PC-9 (cell line): ENCODE results near the gene MLST8. TPM values are rescaled to one million over a fixed set of nuclear protein-coding genes. Genes with fewer than 3 reads are reported as not detected.

Experiments used
- BruUV-seq: library from RNA; stranded (reverse); fragments of 400-500 nt; replicated peaks from 2 replicates; lab custom pipeline; 2021; lab: Mats Ljungman, UMichigan
- CTCF ChIA-PET: fragments of 300-600 bp; sonication (Branson Sonifier 250); formaldehyde crosslinking; loops from one replicate; lab custom pipeline; 2022; ENCODE audit warnings: antibody characterized with exemption; lab: Charles Lee
- POLR2A ChIA-PET: fragments of 300-600 bp; sonication (Branson Sonifier 250); formaldehyde crosslinking; loops from one replicate; lab custom pipeline; 2022; ENCODE audit warnings: antibody characterized with exemption; ENCODE audit not compliant: unreplicated experiment; lab: Charles Lee
- DNase-seq, 2 experiments: peaks; one replicate each; pipeline versions ENCODE4 v3.0.0 to v3.0.0-alpha.2; 2015 to 2022; ENCODE audit warnings: mixed read lengths in 1 of 2
- H2AFZ ChIP-seq: fragments of 200-600 bp; sonication (generic); 2 replicates; pipeline ENCODE4 v1.8.1; 2017; ENCODE audit warnings: antibody characterized with exemption
- H3F3A ChIP-seq: fragments of 200-600 bp; sonication (generic); 2 replicates; pipeline ENCODE4 v1.8.1; 2017; ENCODE audit warnings: antibody characterized with exemption, mild to moderate bottlenecking, low read depth; ENCODE audit not compliant: insufficient read depth
- H3K27ac ChIP-seq: fragments of 200-600 bp; sonication (generic); 2 replicates; pipeline ENCODE4 v1.6.1; 2016; ENCODE audit warnings: mixed run types
- H3K27me3 ChIP-seq: fragments of 200-600 bp; sonication (generic); 2 replicates; pipeline ENCODE4 v1.6.1; 2016; ENCODE audit warnings: low read depth, mixed run types; ENCODE audit not compliant: insufficient read depth
- H3K36me3 ChIP-seq: fragments of 200-600 bp; sonication (generic); 2 replicates; pipeline ENCODE4 v1.6.1; 2016; ENCODE audit warnings: low read depth, mixed run types
- H3K4me1 ChIP-seq: fragments of 200-600 bp; sonication (generic); replicated peaks from 2 replicates; pipeline ENCODE4 v1.6.1; 2016; ENCODE audit warnings: mixed run types; ENCODE audit not compliant: insufficient read depth
- H3K4me2 ChIP-seq: fragments of 200-600 bp; sonication (generic); 2 replicates; pipeline ENCODE4 v1.6.1; 2017; ENCODE audit warnings: mixed run types
- H3K4me3 ChIP-seq: fragments of 200-600 bp; sonication (generic); 2 replicates; pipeline ENCODE4 v1.6.1; 2016; ENCODE audit warnings: mixed run types
- H3K79me2 ChIP-seq: fragments of 200-600 bp; sonication (generic); 2 replicates; pipeline ENCODE4 v1.6.1; 2017; ENCODE audit warnings: low read depth, mixed run types
- H3K9me2 ChIP-seq: fragments of 200-600 bp; sonication (generic); 2 replicates; pipeline ENCODE4 v1.8.1; 2017; ENCODE audit warnings: mild to moderate bottlenecking; ENCODE audit not compliant: insufficient read depth
- H3K9me3 ChIP-seq: fragments of 200-600 bp; sonication (generic); 2 replicates; pipeline ENCODE4 v1.8.1; 2016; ENCODE audit warnings: low read depth; ENCODE audit not compliant: insufficient read depth
- H4K20me1 ChIP-seq: fragments of 200-600 bp; sonication (generic); 2 replicates; pipeline ENCODE4 v1.8.1; 2017; ENCODE audit not compliant: insufficient read depth
- CTCF ChIP-seq: fragments of 200-600 bp; sonication (generic); conservative IDR thresholded peaks from 2 replicates; pipeline ENCODE4 v1.6.1; 2017; ENCODE audit warnings: mixed run types, antibody characterized with exemption, mild to moderate bottlenecking, moderate library complexity
- EZH2 ChIP-seq: fragments of 200-600 bp; sonication (generic); IDR thresholded peaks from 2 replicates; pipeline ENCODE4 v1.8.0; 2017; ENCODE audit warnings: antibody characterized with exemption, low read depth
- intact Hi-C: fragments of 100-400 bp; cut with micrococcal nuclease; formaldehyde crosslinking; loops from one replicate; pipeline ENCODE4 v1.10.0; 2022; ENCODE audit not compliant: unreplicated experiment
- total RNA-seq: library from RNA; stranded (reverse); gene quantifications from 2 replicates; pipeline ENCODE4 v1.2.3, GENCODE V29; 2021

MLST8 gene
- total RNA-seq, 1 experiment from 2014 or later, result 66.3 TPM

DNA sequence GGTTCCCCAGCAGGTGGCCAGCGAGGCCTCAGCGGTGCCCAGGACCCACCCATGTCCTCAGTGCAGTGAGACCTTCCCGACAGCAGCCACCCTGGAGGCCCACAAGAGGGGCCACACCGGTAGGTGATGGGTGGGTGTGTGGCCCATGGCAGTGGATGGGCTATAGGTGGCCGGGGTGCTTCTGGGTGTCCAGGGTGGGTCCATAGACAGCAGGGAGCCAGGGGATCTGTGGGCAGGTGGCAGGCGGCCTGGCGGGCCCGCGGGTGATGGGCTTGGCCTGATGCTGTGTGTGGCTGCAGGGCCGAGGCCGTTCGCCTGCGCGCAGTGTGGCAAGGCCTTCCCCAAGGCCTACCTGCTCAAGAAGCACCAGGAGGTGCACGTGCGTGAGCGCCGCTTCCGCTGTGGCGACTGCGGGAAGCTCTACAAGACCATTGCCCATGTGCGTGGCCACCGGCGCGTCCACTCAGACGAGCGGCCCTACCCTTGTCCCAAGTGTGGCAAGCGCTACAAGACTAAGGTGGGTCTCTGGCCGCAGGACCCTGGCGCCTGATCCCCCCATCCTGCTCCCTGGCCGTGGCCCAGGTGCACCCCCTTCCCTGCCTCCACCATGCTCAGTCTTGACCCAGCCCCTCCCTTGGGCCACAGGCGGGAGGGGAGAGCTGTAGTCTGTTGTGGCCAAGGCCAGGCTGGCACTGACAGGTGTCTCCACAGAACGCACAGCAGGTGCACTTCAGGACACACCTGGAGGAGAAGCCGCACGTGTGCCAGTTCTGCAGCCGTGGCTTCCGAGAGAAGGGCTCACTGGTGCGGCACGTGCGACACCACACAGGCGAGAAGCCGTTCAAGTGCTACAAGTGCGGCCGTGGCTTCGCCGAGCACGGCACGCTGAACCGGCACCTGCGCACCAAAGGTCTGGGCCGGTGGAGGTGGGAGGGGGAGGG is 28.9 kb downstream of the MLST8 start:
- H3K4me1 ChIP-seq, result no peaks in the 10 kb centered on the region
- H3K27ac ChIP-seq, result no peak overlapping the region
- TF ChIP-seq EZH2 (no peak), CTCF (no peak)
- H3K36me3 ChIP-seq, result no peaks in the 10 kb centered on the region
- no peak overlapping the region for H3K4me2 ChIP-seq
- no peak overlapping the region for H3K4me3 ChIP-seq
- ChIA-PET POLR2A (no interaction called here), CTCF (no interaction called here)
- intact Hi-C loops, result no loop called here
- no peak for DNase-seq
- H3K9me3 ChIP-seq, result no peaks in the 10 kb centered on the region
- H3K27me3 ChIP-seq, result no peaks in the 10 kb centered on the region
- H4K20me1 ChIP-seq, result peaks cover 16% of the 10 kb centered on the region
- H2AFZ ChIP-seq, result no peak overlapping the region
- H3K9me2 ChIP-seq, result no peaks in the 10 kb centered on the region
- peaks cover 11% of the 10 kb centered on the region; the same call in 1 of the 2 replicates for H3F3A ChIP-seq
- no peaks in the 10 kb centered on the region for H3K79me2 ChIP-seq
- no TSS peak for BruUV-seq

DNA sequence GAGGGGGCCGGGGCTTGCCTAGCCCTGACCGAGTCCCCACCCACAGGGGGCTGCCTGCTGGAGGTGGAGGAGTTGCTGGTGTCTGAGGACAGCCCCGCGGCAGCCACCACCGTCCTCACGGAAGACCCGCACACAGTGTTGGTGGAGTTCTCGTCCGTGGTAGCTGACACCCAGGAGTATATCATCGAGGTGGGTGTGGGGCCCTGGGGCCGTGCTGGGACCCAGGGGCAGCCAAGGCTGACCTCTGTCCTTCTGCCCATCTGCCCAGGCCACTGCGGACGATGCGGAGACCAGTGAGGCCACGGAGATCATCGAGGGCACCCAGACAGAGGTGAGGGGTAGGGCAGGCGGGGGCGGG is 29.5 kb downstream of the MLST8 start:
- POLR2A ChIA-PET, result no interaction called here
- no peak overlapping the region for H3K4me2 ChIP-seq
- H3K27me3 ChIP-seq, result no peaks in the 10 kb centered on the region
- no peaks in the 10 kb centered on the region for H3K9me2 ChIP-seq
- no peak overlapping the region for H3K4me3 ChIP-seq
- no peak overlapping the region for H3K27ac ChIP-seq
- no TSS peak for BruUV-seq
- no peak overlapping the region for H2AFZ ChIP-seq
- DNase-seq, result no peak
- H3K36me3 ChIP-seq, result no peaks in the 10 kb centered on the region
- no peaks in the 10 kb centered on the region for H3K79me2 ChIP-seq
- no peaks in the 10 kb centered on the region for H3K9me3 ChIP-seq
- CTCF ChIA-PET, result no interaction called here
- H4K20me1 ChIP-seq, result peaks cover 19% of the 10 kb centered on the region
- TF ChIP-seq EZH2, result no peak
- no peak for TF ChIP-seq CTCF
- intact Hi-C loops, result no loop called here
- H3K4me1 ChIP-seq, result no peaks in the 10 kb centered on the region
- peaks cover 17% of the 10 kb centered on the region; the same call in 1 of the 2 replicates for H3F3A ChIP-seq

DNA sequence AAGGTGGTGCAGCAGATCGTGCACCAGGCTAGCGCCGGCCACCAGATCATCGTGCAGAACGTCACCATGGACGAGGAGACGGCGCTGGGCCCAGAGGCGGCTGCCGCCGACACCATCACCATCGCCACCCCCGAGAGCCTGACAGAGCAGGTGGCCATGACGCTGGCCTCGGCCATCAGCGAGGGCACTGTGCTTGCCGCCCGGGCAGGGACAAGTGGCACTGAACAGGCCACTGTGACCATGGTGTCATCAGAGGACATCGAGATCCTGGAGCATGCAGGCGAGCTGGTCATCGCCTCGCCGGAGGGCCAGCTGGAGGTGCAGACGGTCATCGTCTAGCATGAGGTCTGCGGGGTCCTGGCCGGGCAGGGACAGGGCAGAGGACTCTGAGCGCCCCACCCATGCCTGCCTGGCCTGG is 30.0 kb downstream of the MLST8 start:
- DNase-seq, result no peak
- H3K9me3 ChIP-seq, result no peaks in the 10 kb centered on the region
- POLR2A ChIA-PET, result no interaction called here
- no TSS peak for BruUV-seq
- peaks cover 21% of the 10 kb centered on the region; the same call in 1 of the 2 replicates for H3F3A ChIP-seq
- H3K36me3 ChIP-seq, result no peaks in the 10 kb centered on the region
- H3K4me1 ChIP-seq, result no peaks in the 10 kb centered on the region
- H2AFZ ChIP-seq, result no peak overlapping the region
- H3K9me2 ChIP-seq, result no peaks in the 10 kb centered on the region
- H3K4me3 ChIP-seq, result no peak overlapping the region
- TF ChIP-seq CTCF (no peak), EZH2 (no peak)
- no peaks in the 10 kb centered on the region for H3K79me2 ChIP-seq
- intact Hi-C loops, result no loop called here
- no peak overlapping the region for H3K27ac ChIP-seq
- CTCF ChIA-PET, result no interaction called here
- peaks cover 22% of the 10 kb centered on the region for H4K20me1 ChIP-seq
- H3K4me2 ChIP-seq, result no peak overlapping the region
- no peaks in the 10 kb centered on the region for H3K27me3 ChIP-seq
